Measurements from ENCODE around the gene TYRP1.

The TYRP1 gene

GRCh38 chr9:12708562-12709298, 15.5 kb downstream of the TYRP1 start:
- TF ChIP-seq EZH2phosphoT487 (conservative IDR thresholded peaks at IDR 0.05; ENCODE audit: low read length): no peak
- no peak for TF ChIP-seq CTCF (IDR thresholded peaks at IDR 0.05; ENCODE audit: insufficient read depth, low read length, poor library complexity, severe bottlenecking)
- Histone ChIP-seq H3K27ac (ENCODE audit: low read depth, low read length) (no peak overlapping the region), H3K4me3 (ENCODE audit: insufficient read depth, low read length, poor library complexity, severe bottlenecking) (no peak overlapping the region), H3K27me3 (ENCODE audit: low read length) (no peaks in the 10 kb centered on the region), H3K4me2 (ENCODE audit: low read depth, low read length, poor library complexity, severe bottlenecking) (no peak overlapping the region), H2AFZ (ENCODE audit: low read depth, low read length, severe bottlenecking) (no peak overlapping the region), H3K9me2 (replicated peaks; ENCODE audit: insufficient read depth, low read length) (no peaks in the 10 kb centered on the region), H3K9me3 (ENCODE audit: insufficient read depth, low read length) (no peaks in the 10 kb centered on the region), H3K79me2 (ENCODE audit: insufficient read depth, low read length) (no peaks in the 10 kb centered on the region), H3F3A (ENCODE audit: insufficient read depth) (no peaks in the 10 kb centered on the region), H3K36me3 (ENCODE audit: low read length) (no peaks in the 10 kb centered on the region), H4K20me1 (ENCODE audit: low read depth, low read length) (no peaks in the 10 kb centered on the region), H3K9ac (ENCODE audit: low read length) (no peak overlapping the region)

DNA sequence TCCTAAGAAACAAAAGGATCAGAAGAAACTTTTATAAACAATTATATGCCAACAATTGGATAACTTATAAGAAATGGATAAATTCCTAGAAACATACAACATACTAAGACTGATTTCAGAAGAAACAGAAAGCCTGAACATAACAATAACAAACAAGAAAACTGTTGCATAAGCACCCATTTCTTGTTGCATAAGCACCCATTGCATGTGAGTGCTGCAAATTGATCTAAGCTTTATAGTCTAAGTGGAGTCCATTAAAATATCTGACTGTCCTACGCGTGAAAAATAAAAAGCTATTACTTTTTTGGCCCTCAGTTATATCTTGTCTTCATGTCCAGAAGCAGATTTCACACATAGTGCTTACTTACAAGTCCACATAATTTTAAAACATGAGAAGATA, 19.3 kb downstream of the TYRP1 start:
- no peak overlapping the region for H3K27ac ChIP-seq (ENCODE audit: low read depth, low read length)
- H3K79me2 ChIP-seq (ENCODE audit: insufficient read depth, low read length): no peaks in the 10 kb centered on the region
- H3K4me2 ChIP-seq (ENCODE audit: low read depth, low read length, poor library complexity, severe bottlenecking): no peak overlapping the region
- H3K9ac ChIP-seq (ENCODE audit: low read length): no peak overlapping the region
- H4K20me1 ChIP-seq (ENCODE audit: low read depth, low read length): no peaks in the 10 kb centered on the region
- H3K9me3 ChIP-seq (ENCODE audit: insufficient read depth, low read length): no peaks in the 10 kb centered on the region
- H2AFZ ChIP-seq (ENCODE audit: low read depth, low read length, severe bottlenecking): no peak overlapping the region
- H3F3A ChIP-seq (ENCODE audit: insufficient read depth): no peaks in the 10 kb centered on the region
- H3K27me3 ChIP-seq (ENCODE audit: low read length): no peaks in the 10 kb centered on the region
- TF ChIP-seq CTCF (IDR thresholded peaks at IDR 0.05; ENCODE audit: insufficient read depth, low read length, poor library complexity, severe bottlenecking) (no peak), EZH2phosphoT487 (conservative IDR thresholded peaks at IDR 0.05; ENCODE audit: low read length) (no peak)
- no peak overlapping the region for H3K4me3 ChIP-seq (ENCODE audit: insufficient read depth, low read length, poor library complexity, severe bottlenecking)
- no peaks in the 10 kb centered on the region for H3K36me3 ChIP-seq (ENCODE audit: low read length)
- no peaks in the 10 kb centered on the region for H3K9me2 ChIP-seq (replicated peaks; ENCODE audit: insufficient read depth, low read length)

DNA sequence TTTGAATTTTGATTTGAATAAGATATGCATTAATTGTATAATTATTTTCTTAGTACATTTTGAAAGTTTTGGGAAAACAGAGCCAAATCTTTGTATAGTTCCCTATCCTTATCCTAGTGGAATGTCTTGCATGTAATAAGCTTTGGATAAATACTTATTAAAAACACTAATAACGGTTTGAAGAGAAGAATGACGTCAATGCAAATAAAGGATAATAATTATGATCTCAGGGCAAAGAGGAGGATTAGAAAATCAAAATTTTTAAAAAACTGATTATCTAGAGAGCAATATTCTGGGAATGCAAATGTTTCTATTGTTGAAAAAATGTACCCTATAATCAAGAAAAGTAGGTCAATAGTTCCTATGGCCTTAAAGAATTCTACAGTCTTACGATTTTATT, 22.1 kb downstream of the TYRP1 start:
- Histone ChIP-seq H3K9me2 (replicated peaks; ENCODE audit: insufficient read depth, low read length) (no peaks in the 10 kb centered on the region), H3K4me3 (ENCODE audit: insufficient read depth, low read length, poor library complexity, severe bottlenecking) (no peak overlapping the region), H2AFZ (ENCODE audit: low read depth, low read length, severe bottlenecking) (no peak overlapping the region), H3K79me2 (ENCODE audit: insufficient read depth, low read length) (no peaks in the 10 kb centered on the region), H3K9me3 (ENCODE audit: insufficient read depth, low read length) (no peaks in the 10 kb centered on the region), H3K27ac (ENCODE audit: low read depth, low read length) (no peak overlapping the region), H3K36me3 (ENCODE audit: low read length) (no peaks in the 10 kb centered on the region), H3K9ac (ENCODE audit: low read length) (no peak overlapping the region), H3F3A (ENCODE audit: insufficient read depth) (no peaks in the 10 kb centered on the region), H3K27me3 (ENCODE audit: low read length) (no peaks in the 10 kb centered on the region), H4K20me1 (ENCODE audit: low read depth, low read length) (no peaks in the 10 kb centered on the region), H3K4me2 (ENCODE audit: low read depth, low read length, poor library complexity, severe bottlenecking) (no peak overlapping the region)
- TF ChIP-seq EZH2phosphoT487 (conservative IDR thresholded peaks at IDR 0.05; ENCODE audit: low read length): no peak

DNA sequence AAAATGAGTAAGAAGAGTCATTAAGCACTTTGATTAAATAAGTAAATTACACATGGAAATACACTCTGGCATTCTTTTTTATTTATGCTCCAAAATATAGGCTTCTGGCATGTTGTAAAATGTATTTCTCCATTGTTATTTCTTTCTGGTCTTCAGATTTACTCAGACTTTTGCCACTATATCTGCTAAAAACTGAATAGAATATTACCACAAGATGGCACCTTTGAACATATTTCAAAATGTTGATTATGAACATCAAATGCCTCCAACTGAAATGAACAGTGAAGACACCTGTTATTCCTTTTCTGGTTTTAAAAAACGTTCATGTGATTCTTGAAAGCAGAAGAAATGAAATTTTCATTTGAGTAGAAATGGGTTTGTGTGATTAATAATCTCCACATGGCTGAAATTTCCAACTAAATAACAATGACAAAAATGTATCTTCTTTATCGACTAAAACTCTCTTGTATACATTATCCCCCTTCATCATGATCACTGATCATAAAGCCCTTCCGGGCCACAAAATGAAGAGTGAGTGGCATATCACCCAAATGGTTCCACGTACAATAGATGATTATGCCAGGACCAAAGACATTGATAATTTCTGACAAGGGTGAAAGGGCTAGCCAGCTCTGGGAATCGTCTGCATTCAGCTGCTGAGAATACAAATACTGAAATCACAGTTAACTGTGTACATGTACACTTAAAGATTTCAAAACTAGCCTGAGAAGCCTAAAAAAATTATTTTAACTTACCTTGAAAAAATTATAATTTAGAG, 23.8 kb downstream of the TYRP1 start:
- Histone ChIP-seq H3K9ac (ENCODE audit: low read length) (no peak overlapping the region), H3K4me2 (ENCODE audit: low read depth, low read length, poor library complexity, severe bottlenecking) (no peak overlapping the region), H3K9me2 (replicated peaks; ENCODE audit: insufficient read depth, low read length) (no peaks in the 10 kb centered on the region), H3K27me3 (ENCODE audit: low read length) (no peaks in the 10 kb centered on the region), H3K9me3 (ENCODE audit: insufficient read depth, low read length) (no peaks in the 10 kb centered on the region), H3K27ac (ENCODE audit: low read depth, low read length) (no peak overlapping the region), H3F3A (ENCODE audit: insufficient read depth) (no peaks in the 10 kb centered on the region), H3K36me3 (ENCODE audit: low read length) (no peaks in the 10 kb centered on the region), H4K20me1 (ENCODE audit: low read depth, low read length) (no peaks in the 10 kb centered on the region), H3K79me2 (ENCODE audit: insufficient read depth, low read length) (no peaks in the 10 kb centered on the region), H2AFZ (ENCODE audit: low read depth, low read length, severe bottlenecking) (no peak overlapping the region), H3K4me3 (ENCODE audit: insufficient read depth, low read length, poor library complexity, severe bottlenecking) (no peak overlapping the region)
- TF ChIP-seq EZH2phosphoT487 (conservative IDR thresholded peaks at IDR 0.05; ENCODE audit: low read length): no peak
- no peak for TF ChIP-seq CTCF (IDR thresholded peaks at IDR 0.05; ENCODE audit: insufficient read depth, low read length, poor library complexity, severe bottlenecking)

All from SU-DHL-6 (cell line).